Epithelial cell of esophagus (primary cell): ENCODE data around the gene LARP6.

Experiments
- DNase-seq: peaks from one replicate; pipeline ENCODE4 v3.0.0; 2010; ENCODE audit warnings: low read depth
- H3K4me3 ChIP-seq: 2 replicates; pipeline ENCODE4 v1.5.1; 2011; ENCODE audit warnings: mild to moderate bottlenecking, low read length, control low read depth
- TF ChIP-seq, protein P1 (sequence below): IDR thresholded peaks from 2 replicates; pipeline ENCODE4 v1.5.1; 2011; ENCODE audit warnings: low read depth, mild to moderate bottlenecking, low read length, control low read depth, inconsistent platforms; ENCODE audit not compliant: insufficient read depth; ENCODE audit errors: missing control alignments

Gene LARP6

DNA sequence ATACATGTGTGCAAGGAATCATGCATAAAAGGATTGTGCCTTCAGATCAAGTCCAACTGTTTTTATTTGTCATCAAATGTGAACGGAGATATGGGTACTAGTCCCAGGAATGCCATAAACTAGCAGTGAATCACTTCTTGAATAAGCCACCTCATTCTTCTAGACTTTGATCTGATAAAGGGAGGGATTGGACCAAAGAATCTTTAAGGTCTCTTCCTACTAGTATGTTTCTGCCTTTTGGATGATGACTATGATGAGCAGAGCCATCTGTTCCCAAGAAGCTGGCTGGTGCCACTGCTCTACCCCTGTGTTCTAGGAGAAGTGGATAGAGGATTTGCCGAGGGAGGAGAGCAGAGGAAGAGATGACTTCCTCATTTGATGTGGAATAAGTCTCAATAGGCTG is 61.8 kb downstream of the LARP6 start:
- DNase-seq, result peak; percentile 38
- no peak overlapping the region for H3K4me3 ChIP-seq

DNA sequence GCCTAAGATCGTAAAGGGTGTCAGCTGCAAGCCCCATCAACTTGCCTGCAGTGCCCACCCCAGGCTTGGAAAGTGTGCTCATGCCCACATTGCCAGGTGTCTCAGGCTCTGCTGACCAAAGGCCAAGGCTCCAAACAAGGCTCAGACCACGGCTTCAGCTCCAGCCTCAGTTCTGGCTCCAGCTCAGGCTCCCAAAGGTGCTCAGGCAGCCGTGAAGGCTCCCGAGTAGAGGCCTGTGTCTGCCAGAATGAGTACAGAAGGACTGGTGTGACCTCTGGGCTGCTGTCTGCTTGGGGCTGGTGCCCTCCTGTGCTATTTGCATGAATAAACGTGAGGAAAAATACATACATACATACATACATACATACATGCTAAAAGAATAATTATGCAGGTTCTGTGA is 62.7 kb downstream of the LARP6 start:
- TF ChIP-seq, protein P1, sequence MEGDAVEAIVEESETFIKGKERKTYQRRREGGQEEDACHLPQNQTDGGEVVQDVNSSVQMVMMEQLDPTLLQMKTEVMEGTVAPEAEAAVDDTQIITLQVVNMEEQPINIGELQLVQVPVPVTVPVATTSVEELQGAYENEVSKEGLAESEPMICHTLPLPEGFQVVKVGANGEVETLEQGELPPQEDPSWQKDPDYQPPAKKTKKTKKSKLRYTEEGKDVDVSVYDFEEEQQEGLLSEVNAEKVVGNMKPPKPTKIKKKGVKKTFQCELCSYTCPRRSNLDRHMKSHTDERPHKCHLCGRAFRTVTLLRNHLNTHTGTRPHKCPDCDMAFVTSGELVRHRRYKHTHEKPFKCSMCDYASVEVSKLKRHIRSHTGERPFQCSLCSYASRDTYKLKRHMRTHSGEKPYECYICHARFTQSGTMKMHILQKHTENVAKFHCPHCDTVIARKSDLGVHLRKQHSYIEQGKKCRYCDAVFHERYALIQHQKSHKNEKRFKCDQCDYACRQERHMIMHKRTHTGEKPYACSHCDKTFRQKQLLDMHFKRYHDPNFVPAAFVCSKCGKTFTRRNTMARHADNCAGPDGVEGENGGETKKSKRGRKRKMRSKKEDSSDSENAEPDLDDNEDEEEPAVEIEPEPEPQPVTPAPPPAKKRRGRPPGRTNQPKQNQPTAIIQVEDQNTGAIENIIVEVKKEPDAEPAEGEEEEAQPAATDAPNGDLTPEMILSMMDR, result no peak

More for the DNA sequence above, 61.8 kb downstream of the LARP6 start:
- TF ChIP-seq, protein P1, result no peak

DNA sequence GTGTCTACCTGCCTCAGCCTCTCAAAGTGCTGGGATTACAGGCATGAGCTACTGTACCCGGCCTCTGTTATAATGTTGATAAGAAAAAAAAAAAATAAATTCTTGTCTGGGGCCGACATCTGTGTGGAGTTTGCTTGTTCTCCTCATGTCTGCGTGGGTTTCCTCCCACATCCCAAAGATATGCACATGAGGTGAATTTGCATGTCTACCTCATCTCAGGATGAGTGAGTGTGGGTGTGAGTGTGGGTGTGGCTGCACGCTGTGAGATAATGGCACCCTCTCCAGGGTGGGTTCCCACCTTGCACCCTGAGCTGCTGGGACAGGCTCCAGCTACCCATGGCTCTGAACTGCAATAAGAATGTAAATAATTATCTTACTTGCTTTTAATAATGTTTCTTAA is 64.7 kb downstream of the LARP6 start:
- peak; percentile 18 for DNase-seq
- H3K4me3 ChIP-seq, result no peak overlapping the region
- TF ChIP-seq, protein P1, result no peak

More for the DNA sequence above, 62.7 kb downstream of the LARP6 start:
- H3K4me3 ChIP-seq, result no peak overlapping the region
- no peak for DNase-seq

DNA sequence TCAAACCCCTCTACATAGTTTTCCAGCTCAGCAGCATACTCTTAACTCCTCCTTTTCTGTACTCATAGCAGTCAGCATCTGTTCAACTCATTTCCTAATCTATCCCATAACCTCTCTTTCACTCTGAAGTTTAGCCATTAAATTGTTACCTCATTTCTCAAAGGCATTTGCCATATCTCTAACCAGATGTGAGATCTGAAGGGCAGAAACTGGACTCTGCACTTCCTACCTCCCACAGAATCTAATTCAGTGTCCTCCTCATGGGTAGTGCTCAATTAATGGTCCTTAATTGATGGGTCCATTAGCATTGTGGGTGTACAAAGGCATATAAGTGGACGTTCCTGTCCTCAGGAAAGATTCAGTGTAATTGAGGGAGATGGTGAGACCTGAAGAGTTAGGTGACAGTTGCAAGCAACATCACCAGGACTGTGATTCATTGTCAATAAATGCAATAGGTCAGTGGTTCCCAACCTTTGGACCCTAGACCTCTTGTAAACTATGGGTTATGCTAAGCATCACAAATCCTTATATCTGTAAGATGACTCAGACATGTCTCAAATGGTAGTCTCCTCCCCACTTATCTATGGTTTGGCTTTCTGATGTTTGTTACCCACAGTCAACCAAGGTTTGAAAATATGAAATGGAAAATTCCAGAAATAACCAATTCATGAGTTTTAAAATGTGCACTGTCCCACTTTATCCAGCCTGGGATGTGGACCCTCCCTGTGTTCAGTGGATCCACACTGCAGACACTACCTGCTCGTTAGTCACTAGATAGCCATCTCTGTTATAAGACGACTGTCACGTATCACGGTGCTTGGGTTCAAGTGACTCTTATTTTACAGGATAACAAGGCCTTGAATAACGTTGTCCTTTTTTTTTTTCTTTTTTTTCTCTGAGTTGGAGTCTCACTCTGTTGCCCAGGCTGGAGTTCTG is 65.6 kb downstream of the LARP6 start:
- H3K4me3 ChIP-seq, result no peak overlapping the region
- no peak for DNase-seq
- TF ChIP-seq, protein P1, result no peak

DNA sequence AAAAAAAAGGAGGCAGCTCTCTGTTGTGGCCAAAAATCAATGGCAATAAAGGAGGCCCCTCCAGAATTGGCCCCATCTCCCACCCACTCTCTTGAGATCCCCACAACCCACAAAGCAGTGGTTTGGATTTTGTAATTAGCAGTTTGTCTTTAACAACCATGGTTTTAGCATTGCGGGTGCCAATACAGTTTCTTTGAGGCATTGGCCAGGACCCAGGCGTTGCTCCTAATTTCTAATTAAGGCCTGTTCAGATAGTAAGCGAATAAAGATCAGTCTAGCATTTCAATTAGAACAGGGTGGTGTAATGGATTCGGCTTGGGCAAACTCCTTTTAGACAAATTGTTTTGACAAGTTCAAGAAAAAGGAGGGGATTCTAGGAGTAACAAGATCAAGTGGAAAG is 67.0 kb downstream of the LARP6 start:
- TF ChIP-seq, protein P1, result no peak
- DNase-seq, result no peak
- H3K4me3 ChIP-seq, result no peak overlapping the region

DNA sequence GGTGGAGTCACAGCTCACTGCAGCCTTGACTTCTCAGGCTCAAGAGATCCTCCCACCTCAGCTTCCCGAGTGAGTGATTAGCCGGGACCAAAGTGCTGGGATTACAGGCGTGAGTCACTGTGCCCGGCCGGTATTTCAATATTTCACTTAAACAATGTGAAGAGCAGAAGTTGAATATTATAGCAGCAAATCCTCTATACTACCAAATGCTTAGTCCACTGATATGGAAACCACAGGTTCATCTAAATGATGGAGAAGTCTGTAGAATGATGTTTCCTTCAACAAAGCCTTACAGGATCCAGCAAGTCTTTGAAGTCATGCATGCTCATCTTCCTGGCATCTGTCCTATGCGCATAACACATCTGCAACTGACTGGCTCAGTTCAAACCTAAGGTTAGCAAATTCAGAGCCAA is 70.3 kb downstream of the LARP6 start:
- no peak overlapping the region for H3K4me3 ChIP-seq
- DNase-seq, result peak; percentile 84
- TF ChIP-seq, protein P1, result no peak
